ENCODE measurements around the gene ALMS1.
"Not testable (repeated sequence)": the region's sequence is repeated elsewhere in the genome, so short reads cannot be mapped to it uniquely, and the experiment has no call there.

The ALMS1 gene, protein sequence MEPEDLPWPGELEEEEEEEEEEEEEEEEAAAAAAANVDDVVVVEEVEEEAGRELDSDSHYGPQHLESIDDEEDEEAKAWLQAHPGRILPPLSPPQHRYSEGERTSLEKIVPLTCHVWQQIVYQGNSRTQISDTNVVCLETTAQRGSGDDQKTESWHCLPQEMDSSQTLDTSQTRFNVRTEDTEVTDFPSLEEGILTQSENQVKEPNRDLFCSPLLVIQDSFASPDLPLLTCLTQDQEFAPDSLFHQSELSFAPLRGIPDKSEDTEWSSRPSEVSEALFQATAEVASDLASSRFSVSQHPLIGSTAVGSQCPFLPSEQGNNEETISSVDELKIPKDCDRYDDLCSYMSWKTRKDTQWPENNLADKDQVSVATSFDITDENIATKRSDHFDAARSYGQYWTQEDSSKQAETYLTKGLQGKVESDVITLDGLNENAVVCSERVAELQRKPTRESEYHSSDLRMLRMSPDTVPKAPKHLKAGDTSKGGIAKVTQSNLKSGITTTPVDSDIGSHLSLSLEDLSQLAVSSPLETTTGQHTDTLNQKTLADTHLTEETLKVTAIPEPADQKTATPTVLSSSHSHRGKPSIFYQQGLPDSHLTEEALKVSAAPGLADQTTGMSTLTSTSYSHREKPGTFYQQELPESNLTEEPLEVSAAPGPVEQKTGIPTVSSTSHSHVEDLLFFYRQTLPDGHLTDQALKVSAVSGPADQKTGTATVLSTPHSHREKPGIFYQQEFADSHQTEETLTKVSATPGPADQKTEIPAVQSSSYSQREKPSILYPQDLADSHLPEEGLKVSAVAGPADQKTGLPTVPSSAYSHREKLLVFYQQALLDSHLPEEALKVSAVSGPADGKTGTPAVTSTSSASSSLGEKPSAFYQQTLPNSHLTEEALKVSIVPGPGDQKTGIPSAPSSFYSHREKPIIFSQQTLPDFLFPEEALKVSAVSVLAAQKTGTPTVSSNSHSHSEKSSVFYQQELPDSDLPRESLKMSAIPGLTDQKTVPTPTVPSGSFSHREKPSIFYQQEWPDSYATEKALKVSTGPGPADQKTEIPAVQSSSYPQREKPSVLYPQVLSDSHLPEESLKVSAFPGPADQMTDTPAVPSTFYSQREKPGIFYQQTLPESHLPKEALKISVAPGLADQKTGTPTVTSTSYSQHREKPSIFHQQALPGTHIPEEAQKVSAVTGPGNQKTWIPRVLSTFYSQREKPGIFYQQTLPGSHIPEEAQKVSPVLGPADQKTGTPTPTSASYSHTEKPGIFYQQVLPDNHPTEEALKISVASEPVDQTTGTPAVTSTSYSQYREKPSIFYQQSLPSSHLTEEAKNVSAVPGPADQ (N-terminal part only)

DNA sequence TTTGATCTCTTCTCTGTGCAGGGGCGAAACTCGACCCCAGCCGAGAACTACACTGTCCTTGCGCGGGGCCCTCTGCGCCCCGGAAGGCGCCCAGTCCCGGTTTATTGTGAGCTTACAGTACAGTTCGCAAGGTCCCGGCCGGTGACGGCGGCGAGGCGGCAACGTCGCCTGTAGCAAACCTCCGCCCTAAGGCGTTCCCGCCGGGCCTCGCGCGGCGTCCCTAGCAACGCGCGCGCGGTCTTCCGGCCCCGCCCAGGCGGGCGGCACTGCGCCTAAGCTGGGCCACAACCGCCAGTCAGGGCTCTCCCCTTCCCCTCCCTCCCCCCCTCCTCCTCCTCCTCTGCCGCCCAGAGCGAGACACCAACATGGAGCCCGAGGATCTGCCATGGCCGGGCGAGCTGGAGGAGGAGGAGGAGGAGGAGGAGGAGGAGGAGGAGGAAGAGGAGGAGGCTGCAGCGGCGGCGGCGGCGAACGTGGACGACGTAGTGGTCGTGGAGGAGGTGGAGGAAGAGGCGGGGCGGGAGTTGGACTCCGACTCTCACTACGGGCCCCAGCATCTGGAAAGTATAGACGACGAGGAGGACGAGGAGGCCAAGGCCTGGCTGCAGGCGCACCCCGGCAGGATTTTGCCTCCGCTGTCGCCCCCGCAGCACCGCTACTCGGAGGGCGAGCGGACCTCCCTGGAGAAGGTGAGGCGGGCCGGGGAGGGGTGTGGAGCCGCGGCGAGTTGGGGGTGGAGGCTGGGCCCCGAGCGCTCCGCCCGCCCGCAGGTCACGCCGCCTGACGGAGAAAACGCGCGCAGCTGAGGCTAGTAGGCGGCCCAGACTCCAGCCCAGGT, at the start of gene ALMS1:
Gene ALMS1, plus strand, starts transcription at position 333 of the 838 bp plus-strand sequence. Its CDS starts 33 bp downstream, at position 366.
- DNase-seq (ENCODE audit: low spot score) = peak; percentile 91

DNA sequence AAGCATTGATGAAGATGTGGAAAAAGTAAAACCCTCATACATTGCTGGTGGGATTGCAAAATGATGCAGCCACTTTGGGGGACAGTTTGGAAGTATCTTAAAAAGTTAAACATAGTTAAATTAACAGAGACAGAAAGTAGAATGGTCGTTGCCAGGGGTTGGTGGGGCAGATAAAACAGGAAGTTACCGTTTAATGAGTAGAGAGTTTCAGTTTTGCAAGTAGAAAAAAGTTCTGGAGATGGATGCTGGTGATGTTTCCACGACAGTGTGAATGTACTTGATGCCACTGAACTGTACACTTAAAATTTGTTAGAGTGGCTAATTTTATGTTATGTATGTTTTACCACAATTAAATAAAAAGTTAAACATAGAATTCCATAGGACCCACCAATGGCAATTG, 47.8 kb upstream of the ALMS1 start:
- no peak for DNase-seq (ENCODE audit: low spot score)

DNA sequence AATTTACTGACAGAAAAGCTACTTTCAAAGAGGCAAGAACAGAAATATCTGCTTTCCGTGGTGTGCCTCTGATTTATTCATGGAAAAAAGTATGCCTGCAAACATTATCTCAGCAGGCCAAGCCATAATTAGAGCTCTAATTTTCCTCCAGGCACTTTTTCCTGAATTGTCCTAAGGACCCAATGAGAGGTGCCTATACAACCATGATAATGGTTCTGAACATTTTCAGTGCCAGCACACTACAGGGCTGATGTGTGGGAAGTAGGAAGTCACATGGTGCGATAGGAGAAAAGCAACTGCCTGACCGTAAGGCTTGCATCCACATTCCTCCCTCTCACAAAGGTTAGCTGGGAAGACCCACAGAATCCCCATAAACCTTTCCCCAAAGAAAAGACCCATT, 46.4 kb upstream of the ALMS1 start:
- DNase-seq (ENCODE audit: low spot score) = no peak

DNA sequence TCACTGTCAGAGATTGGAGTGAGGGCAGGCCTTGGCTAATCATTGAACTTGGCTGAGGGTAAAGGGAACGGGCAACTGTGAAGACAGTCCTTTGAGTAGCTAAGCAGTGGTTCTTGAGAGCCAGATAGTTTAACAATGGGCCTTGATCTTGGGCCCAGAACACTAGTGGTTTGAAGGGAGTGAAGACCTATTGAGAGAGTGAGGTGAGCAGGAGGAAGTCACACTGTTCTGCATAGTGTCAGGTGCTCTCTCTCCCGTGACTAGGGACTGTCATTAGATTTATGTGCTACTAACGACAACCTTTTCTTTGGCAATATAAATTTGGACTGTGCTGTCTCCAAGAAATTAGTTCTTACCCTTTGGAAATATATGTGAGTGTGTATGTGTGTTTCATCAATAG, 44.6 kb upstream of the ALMS1 start:
- no peak for DNase-seq (ENCODE audit: low spot score)

DNA sequence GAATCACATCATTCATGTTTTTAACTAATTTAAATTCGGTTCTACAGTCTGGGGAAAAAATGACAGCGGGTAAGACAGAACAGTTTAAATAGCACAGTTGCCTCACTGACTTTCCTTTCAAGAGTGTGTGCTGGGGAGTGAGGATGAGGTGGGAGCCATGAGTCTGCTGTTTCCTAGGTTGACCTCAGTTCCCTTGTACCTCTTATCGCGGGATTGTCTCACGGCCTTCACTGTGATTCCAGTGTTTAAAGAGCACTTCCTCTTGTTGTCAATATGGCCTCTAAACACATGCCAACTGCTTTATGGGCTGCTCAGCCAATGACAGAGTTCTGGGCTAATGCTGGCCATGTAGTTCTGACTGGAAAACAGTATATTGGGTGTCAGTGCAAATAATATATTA, 41.6 kb upstream of the ALMS1 start:
- no peak for DNase-seq (ENCODE audit: low spot score)

DNA sequence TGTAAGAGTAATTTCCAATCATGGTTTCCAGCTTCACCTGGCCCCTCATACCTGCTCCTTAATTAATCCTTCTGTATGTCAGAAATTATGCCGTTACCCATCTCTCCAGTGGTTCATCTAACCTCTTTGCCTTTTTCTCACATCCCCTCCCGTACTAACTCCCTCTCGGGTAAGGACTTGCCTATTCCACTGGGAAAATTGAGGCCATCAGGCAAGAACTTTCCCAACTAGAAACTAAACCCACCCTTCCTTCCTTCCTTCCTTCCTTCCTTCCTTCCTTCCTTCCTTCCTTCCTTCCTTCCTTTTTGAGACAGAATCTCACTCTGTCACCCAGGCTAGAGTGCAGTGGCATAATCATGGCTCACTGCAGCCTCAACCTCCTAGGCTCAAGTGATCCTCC, 40.9 kb upstream of the ALMS1 start:
- not testable (repeated sequence) for DNase-seq (ENCODE audit: low spot score)

DNA sequence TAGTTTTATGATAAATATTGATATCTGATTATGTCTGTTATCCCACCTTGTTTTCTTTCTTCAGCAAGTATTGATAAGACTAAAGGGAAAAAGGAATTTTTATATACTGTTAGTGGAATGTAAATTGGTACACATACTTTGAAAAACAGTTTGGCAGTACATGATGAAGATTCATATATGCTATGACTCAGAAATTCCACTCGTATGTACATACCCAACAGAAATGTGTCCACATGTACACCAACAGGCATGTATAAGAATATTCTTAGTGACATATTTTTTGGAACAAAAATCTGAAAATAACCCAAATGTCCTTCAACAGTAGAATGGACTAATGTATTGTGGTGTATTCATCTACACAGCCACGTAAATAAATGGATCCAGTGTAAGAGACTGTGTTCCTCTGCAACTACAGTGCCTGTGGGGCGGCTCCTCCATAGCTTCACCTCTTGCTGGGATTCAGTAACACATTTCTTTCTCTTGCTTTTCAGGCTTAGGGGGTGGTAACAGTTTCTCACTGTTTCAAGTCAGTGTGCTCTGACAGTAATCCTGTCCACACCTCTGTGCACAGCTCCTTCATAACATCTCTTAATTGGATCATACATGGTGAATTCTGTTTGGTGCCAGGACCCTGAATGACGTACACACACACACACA, 35.5 kb upstream of the ALMS1 start:
- no peak for DNase-seq (ENCODE audit: low spot score)

DNA sequence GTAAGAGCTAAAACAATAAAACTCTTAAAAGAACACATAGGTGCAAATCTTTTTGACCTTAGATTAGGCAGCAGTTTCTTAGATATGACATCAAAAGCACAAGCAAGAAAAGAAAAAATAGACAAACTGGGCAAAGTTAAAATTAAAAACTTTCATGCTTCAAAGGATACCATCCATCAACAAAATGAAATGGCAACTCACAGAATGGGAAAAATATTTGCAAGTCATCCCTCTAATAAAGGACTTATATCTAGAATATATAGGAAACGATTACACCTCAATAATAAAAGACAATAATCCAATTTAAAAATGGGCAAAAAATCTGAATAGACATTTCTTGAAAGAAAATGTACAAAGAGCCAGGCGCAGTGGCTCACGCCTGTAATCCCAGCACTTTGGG, 29.5 kb upstream of the ALMS1 start:
- DNase-seq (ENCODE audit: low spot score) = no peak

DNA sequence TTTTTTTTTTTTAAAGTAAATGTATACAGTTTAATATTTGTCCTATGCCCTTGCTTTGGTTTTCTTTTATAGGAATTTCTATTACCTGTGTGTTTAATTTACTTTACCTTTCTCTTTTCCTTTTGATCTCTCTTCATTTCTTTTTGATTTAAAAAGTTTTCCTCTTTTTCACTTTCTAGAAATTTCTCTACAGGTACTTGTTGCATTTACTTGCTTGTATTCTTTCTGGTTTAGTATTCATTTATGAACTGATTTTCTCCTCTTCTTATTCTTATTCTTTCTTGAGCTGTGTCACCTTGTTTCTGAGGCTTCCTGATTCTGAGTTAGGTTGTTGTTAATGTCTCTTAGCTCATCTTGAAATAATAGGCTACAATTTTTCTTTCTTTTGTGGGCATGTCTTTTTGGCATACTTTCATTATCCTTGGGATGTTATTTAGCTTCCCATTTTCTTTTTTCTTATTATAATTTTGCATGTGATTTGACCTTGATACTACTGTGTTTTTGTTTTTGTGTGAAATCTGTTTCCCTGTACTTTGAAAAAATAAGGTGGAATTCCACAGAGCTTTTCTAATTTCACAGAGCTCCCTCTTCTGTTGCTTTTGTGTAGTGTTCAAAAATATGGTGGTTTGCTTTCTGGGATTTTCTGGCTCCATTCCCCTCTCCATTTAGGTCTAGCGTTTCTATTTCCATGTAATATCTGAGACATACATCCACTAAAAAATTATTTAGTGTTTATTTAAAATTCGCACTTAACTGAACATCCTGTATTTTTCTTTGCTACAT, 25.5 kb upstream of the ALMS1 start:
- DNase-seq (ENCODE audit: low spot score) = no peak

DNA sequence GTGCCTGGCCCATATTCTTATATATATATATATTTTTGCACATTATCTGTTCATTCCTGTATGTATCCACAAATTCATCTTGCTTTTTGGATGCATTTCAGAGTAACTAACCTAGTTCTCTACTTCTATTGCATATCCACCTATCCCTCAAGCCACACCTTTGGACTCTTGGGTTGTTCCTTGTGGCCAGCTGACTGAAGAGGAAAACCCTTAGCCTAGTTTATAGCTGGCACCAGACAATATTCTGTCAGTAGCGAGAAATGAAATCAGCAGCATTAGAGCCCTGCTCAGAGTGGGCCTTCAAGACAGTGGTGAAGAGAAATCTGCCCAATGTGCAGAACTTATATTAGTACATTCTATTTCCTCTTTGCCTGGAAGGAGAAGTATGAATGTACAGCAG, 19.6 kb upstream of the ALMS1 start:
- DNase-seq (ENCODE audit: low spot score) = no peak

DNA sequence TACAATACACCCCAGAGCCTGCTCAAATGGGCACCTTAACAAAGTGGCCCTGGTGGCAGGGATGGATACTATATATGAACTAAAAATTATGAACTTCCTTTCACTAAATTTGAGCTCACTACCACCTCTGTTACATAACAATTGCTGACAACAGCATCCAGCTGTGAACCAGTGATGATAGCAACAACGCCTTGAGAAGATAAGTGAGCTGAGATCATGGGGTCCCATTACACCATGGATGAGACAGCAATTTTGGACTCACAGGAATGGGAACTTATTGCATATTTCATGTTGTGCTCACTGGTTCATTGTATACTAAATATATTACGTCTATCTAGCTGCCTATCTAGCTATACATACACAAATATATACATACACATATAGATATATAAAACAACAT, 16.9 kb upstream of the ALMS1 start:
- no peak for DNase-seq (ENCODE audit: low spot score)

DNA sequence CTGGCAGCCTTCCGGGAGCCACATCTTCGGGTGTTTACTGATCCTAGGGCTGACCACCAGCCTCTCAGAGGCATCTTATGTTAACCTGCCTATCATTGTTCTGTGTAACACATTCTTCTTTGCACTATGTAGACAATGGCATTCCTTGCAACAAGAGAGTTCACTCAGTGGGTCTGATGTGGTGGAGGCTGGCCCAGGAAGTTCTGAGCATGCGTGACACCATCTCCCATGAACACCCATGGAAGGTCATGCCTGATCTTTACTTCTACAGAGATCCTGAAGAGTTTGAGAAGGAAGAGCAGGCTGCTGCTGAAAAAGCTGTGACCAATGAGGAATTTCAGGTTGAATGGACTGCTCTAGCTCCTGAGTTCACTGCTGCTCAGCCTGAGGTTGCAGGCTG, 15.3 kb upstream of the ALMS1 start:
- DNase-seq (ENCODE audit: low spot score) = no peak

DNA sequence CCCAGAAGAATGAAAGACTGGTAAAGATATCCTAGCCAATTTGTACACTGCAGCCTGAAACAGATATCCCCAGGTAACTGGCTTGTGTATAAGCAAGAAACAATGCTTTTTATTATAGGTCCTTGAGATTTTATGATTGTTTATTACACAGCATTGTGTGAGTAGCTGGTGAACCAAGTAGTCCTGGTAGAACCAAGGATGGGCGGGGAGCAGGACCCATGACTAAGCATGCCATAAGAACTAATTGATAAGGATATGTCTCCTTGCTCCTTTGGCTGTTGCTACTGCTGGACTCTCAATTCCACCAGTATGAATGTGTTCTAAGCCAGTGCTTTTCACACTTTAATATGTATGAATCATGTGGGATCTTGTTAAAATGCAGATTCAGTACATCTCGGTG, 12.3 kb upstream of the ALMS1 start:
- no peak for DNase-seq (ENCODE audit: low spot score)

DNA sequence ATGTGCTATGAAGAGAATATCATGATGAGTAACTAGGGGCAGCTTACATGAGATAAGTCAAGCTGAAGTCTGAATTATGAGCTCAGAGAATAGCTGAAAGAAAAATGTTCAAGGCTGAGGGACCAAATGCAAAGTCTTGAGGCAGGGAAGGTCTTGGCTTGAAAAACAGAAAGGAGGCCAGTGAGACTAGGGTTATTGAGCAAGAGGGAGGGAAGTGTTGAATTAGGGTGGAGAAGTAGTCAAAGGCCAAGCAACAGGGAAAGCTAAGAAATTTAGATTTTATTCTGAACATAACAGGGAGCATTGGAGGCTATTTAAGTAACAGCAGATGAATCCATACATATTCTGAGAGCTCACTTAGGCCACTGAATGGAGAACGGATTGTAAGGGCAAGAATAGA, 11.4 kb upstream of the ALMS1 start:
- no peak for DNase-seq (ENCODE audit: low spot score)

DNA sequence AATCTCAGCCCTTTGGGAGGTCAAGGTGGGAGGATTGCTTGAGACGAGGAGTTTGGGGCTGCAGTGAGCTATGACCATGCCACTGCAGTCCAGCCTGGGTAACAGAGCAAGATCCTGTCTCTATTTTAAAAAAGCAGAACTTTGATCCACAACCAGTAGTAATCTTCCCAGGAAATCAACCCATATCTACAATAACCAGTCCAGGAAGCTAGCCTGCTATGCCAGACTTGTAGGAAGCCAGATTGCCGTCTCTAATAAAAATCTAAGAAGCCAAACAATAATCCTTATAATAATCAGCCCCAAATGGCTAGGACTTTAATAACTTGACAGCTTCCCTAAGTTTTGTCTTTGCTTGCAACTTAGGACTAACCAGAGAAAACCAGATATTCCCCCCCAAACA, 9.0 kb upstream of the ALMS1 start:
- DNase-seq (ENCODE audit: low spot score) = no peak

DNA sequence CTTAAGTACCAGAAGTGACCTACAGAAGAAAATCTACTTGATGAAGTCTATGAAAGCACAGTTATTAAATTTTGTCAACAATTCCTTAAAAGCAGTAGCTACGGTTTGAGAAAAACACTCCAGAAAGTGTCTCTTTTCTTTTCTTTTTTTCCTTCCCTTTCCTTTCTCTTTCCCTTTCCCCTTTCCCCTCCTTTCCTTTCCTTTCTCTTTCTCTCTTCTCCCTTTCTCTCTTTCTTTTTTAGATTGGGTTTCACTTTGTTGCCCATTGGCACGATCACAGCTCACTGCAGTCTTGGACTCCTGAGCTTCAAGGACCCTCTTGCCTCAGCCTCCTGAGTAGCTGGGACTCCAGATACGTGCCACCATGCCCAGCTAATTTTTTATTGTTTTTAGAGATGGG, 2.6 kb upstream of the ALMS1 start:
- no peak for DNase-seq (ENCODE audit: low spot score)

DNA sequence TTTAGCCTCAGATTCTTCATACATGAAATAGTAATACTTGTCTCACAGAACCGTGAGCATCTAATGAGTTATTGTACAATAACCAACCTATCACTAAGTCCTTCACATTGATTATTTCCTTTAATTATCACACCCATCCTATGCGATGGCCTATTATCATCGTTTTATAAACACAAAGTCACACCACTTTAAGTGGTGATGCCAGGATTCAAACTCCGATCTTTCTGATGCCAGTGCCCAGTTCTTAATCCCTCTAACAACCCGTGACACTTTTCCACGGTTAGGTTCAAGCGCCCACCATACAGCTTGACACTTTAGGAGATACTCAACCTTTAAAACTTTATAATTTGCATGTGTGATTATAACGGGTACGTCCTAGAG, 523 bp upstream of the ALMS1 start:
- no peak for DNase-seq (ENCODE audit: low spot score)

DNA sequence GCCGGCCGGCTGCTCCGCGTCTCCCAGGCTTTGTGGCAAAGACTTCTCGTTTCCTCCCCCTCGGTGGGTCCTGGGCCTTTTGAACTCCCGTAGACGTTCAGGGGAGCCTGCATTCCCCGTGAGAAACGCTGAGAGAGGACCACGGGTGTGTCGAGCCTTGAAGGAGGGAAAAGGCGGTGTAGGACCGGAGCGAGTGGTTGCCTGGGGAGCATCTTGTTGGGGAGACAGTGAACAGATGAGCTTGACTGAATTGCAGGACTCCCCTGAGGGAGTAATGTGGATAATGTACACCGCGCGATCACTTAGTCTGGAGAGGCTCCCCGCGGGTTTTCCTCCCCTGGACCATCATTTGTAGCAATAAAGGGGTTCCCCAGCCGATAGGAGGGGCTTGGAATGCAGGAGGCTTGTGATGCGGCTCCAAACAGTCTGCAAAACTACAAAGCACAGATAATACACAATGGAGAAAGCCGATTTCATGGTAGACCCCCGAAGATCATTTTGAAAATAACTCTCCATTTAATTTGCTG, 769 bp downstream of the ALMS1 start:
- DNase-seq (ENCODE audit: low spot score) = no peak

DNA sequence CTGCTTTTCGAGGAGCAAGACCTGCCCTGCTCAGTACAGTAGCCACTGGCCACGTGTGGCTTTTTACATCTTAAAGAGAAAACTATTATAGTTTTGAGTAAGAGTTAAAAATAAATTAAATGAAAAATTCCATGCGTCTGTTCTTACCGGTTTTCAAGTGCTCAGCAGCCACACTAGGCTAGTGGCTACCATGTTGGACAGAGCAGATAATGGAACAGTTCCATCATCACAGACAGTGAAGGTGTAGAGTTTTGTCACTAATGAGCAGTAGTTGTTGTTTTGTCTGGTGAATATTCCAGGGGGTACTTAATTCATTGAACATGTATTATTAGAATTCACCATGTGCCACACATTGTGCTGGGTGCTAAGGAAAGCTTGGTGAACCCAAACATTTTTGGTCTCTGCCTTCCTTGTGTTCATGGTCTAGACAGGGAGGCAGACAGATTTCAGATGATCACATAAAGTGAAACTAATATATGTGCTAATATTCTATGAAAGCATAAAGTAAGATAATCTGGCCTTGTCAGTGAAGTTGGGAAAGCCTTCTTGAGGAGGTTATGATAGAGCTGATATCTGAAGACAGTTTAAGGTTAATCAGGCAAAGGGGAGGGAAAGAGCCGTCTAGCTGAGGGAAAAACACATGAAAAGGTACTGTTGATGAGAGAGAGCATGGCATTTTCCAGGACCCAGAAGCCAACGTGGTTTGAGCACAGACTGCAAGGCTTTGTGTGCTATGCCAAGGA, 1.4 kb downstream of the ALMS1 start:
- no peak for DNase-seq (ENCODE audit: low spot score)
